Measurements from ENCODE around the gene IL24. TPM values are rescaled to one million over a fixed set of nuclear protein-coding genes. Genes with fewer than 3 reads are reported as not detected.

Gene IL24
- total RNA-seq, 1 donor from 2014 or later: 3.1 TPM

GRCh38 chr1:206898915-206899431 is 1.7 kb downstream of the IL24 start:
- no peak for DNase-seq (ENCODE audit: low spot score)
- H3K9me3 Mint-ChIP-seq: no peaks in the 10 kb centered on the region
- no peaks in the 10 kb centered on the region for H3K27me3 Mint-ChIP-seq (ENCODE audit: low read depth)
- peaks cover 14% of the 10 kb centered on the region for H3K36me3 Mint-ChIP-seq (ENCODE audit: low read depth)
- H3K4me1 Mint-ChIP-seq (ENCODE audit: low read depth): peaks cover 32% of the 10 kb centered on the region
- no peak overlapping the region for H3K4me3 Mint-ChIP-seq (ENCODE audit: low read depth)
- no peak overlapping the region for H3K27ac Mint-ChIP-seq
- intact Hi-C loops (cut with micrococcal nuclease): no loop called here

GRCh38 chr1:206899717-206900116 is 2.5 kb downstream of the IL24 start:
- DNase-seq (ENCODE audit: low spot score): no peak
- no peaks in the 10 kb centered on the region for H3K27me3 Mint-ChIP-seq (ENCODE audit: low read depth)
- H3K36me3 Mint-ChIP-seq (ENCODE audit: low read depth): peaks cover 21% of the 10 kb centered on the region
- no peaks in the 10 kb centered on the region for H3K9me3 Mint-ChIP-seq
- intact Hi-C loops (cut with micrococcal nuclease): no loop called here
- H3K4me1 Mint-ChIP-seq (ENCODE audit: low read depth): peaks cover 30% of the 10 kb centered on the region
- no peak overlapping the region for H3K4me3 Mint-ChIP-seq (ENCODE audit: low read depth)
- no peak overlapping the region for H3K27ac Mint-ChIP-seq

- no peaks in the 10 kb centered on the region for H3K9me3 Mint-ChIP-seq
Observed at GRCh38 chr1:206900149-206900548, 2.9 kb downstream of the IL24 start.

GRCh38 chr1:206901944-206902343 is 4.7 kb downstream of the IL24 start:
- DNase-seq (ENCODE audit: low spot score): no peak
- intact Hi-C loops (cut with micrococcal nuclease): no loop called here
- Mint-ChIP-seq H3K4me3 (ENCODE audit: low read depth) (no peak overlapping the region), H3K9me3 (no peaks in the 10 kb centered on the region), H3K27ac (no peak overlapping the region), H3K4me1 (ENCODE audit: low read depth) (peaks cover 39% of the 10 kb centered on the region), H3K27me3 (ENCODE audit: low read depth) (no peaks in the 10 kb centered on the region), H3K36me3 (ENCODE audit: low read depth) (peaks cover 39% of the 10 kb centered on the region)

More at GRCh38 chr1:206900149-206900548, 2.9 kb downstream of the IL24 start:
- Mint-ChIP-seq H3K27me3 (ENCODE audit: low read depth) (no peaks in the 10 kb centered on the region), H3K4me3 (ENCODE audit: low read depth) (no peak overlapping the region), H3K27ac (no peak overlapping the region), H3K36me3 (ENCODE audit: low read depth) (peaks cover 26% of the 10 kb centered on the region), H3K4me1 (ENCODE audit: low read depth) (peaks cover 34% of the 10 kb centered on the region)
- no peak for DNase-seq (ENCODE audit: low spot score)
- intact Hi-C loops (cut with micrococcal nuclease): no loop called here

- no peaks in the 10 kb centered on the region for H3K27me3 Mint-ChIP-seq (ENCODE audit: low read depth)
- H3K27ac Mint-ChIP-seq: no peak overlapping the region
- peaks cover 31% of the 10 kb centered on the region for H3K4me1 Mint-ChIP-seq (ENCODE audit: low read depth)
- intact Hi-C loops (cut with micrococcal nuclease): no loop called here
- peaks cover 40% of the 10 kb centered on the region for H3K36me3 Mint-ChIP-seq (ENCODE audit: low read depth)
- no peak for DNase-seq (ENCODE audit: low spot score)
- H3K9me3 Mint-ChIP-seq: no peaks in the 10 kb centered on the region
- no peak overlapping the region for H3K4me3 Mint-ChIP-seq (ENCODE audit: low read depth)
Observed at GRCh38 chr1:206902702-206903101, 5.5 kb downstream of the IL24 start.

GRCh38 chr1:206903687-206904086 is 6.4 kb downstream of the IL24 start:
- no peak for DNase-seq (ENCODE audit: low spot score)
- H3K36me3 Mint-ChIP-seq (ENCODE audit: low read depth): peaks cover 48% of the 10 kb centered on the region
- H3K27me3 Mint-ChIP-seq (ENCODE audit: low read depth): peaks cover 7% of the 10 kb centered on the region
- intact Hi-C loops (cut with micrococcal nuclease): no loop called here
- no peaks in the 10 kb centered on the region for H3K9me3 Mint-ChIP-seq
- H3K4me1 Mint-ChIP-seq (ENCODE audit: low read depth): peaks cover 36% of the 10 kb centered on the region
- H3K27ac Mint-ChIP-seq: no peak overlapping the region
- no peak overlapping the region for H3K4me3 Mint-ChIP-seq (ENCODE audit: low read depth)

- H3K27ac Mint-ChIP-seq: peak overlapping the region; percentile 73
- intact Hi-C loops (cut with micrococcal nuclease): no loop called here
Observed at GRCh38 chr1:206904423-206905142, 7.3 kb downstream of the IL24 start.

GRCh38 chr1:206905295-206906164 is 8.3 kb downstream of the IL24 start:
- intact Hi-C loops (cut with micrococcal nuclease): no loop called here
- DNase-seq (ENCODE audit: low spot score): no peak
- peaks cover 54% of the 10 kb centered on the region for H3K36me3 Mint-ChIP-seq (ENCODE audit: low read depth)
- H3K27ac Mint-ChIP-seq: peak overlapping the region; percentile 73
- peak overlapping the region; percentile 7 for H3K4me3 Mint-ChIP-seq (ENCODE audit: low read depth)
- peaks cover 37% of the 10 kb centered on the region for H3K4me1 Mint-ChIP-seq (ENCODE audit: low read depth)
- no peaks in the 10 kb centered on the region for H3K9me3 Mint-ChIP-seq
- peaks cover 10% of the 10 kb centered on the region for H3K27me3 Mint-ChIP-seq (ENCODE audit: low read depth)

More at GRCh38 chr1:206904423-206905142, 7.3 kb downstream of the IL24 start:
- Mint-ChIP-seq H3K9me3 (no peaks in the 10 kb centered on the region), H3K4me1 (ENCODE audit: low read depth) (peaks cover 37% of the 10 kb centered on the region), H3K4me3 (ENCODE audit: low read depth) (no peak overlapping the region), H3K36me3 (ENCODE audit: low read depth) (peaks cover 52% of the 10 kb centered on the region), H3K27me3 (ENCODE audit: low read depth) (peaks cover 10% of the 10 kb centered on the region)
- no peak for DNase-seq (ENCODE audit: low spot score)

- no peaks in the 10 kb centered on the region for H3K9me3 Mint-ChIP-seq
- no peak for DNase-seq (ENCODE audit: low spot score)
- no peak overlapping the region for H3K27ac Mint-ChIP-seq
- H3K27me3 Mint-ChIP-seq (ENCODE audit: low read depth): peaks cover 11% of the 10 kb centered on the region
- intact Hi-C loops (cut with micrococcal nuclease): no loop called here
- peaks cover 71% of the 10 kb centered on the region for H3K36me3 Mint-ChIP-seq (ENCODE audit: low read depth)
- peaks cover 41% of the 10 kb centered on the region for H3K4me1 Mint-ChIP-seq (ENCODE audit: low read depth)
- H3K4me3 Mint-ChIP-seq (ENCODE audit: low read depth): no peak overlapping the region
Observed at GRCh38 chr1:206907304-206907991, 10.2 kb downstream of the IL24 start.

- intact Hi-C loops (cut with micrococcal nuclease): no loop called here
- no peak overlapping the region for H3K27ac Mint-ChIP-seq
Observed at GRCh38 chr1:206908038-206908437, 10.8 kb downstream of the IL24 start.

GRCh38 chr1:206909161-206909882 is 12.1 kb downstream of the IL24 start:
- Mint-ChIP-seq H3K27ac (no peak overlapping the region), H3K36me3 (ENCODE audit: low read depth) (peaks cover 58% of the 10 kb centered on the region), H3K27me3 (ENCODE audit: low read depth) (peaks cover 11% of the 10 kb centered on the region), H3K9me3 (no peaks in the 10 kb centered on the region), H3K4me3 (ENCODE audit: low read depth) (peak overlapping the region; percentile 34), H3K4me1 (ENCODE audit: low read depth) (peaks cover 43% of the 10 kb centered on the region)
- no peak for DNase-seq (ENCODE audit: low spot score)
- intact Hi-C loops (cut with micrococcal nuclease): no loop called here

More at GRCh38 chr1:206908038-206908437, 10.8 kb downstream of the IL24 start:
- Mint-ChIP-seq H3K4me1 (ENCODE audit: low read depth) (peaks cover 43% of the 10 kb centered on the region), H3K9me3 (no peaks in the 10 kb centered on the region), H3K36me3 (ENCODE audit: low read depth) (peaks cover 70% of the 10 kb centered on the region), H3K4me3 (ENCODE audit: low read depth) (peak overlapping the region; percentile 15), H3K27me3 (ENCODE audit: low read depth) (peaks cover 11% of the 10 kb centered on the region)
- no peak for DNase-seq (ENCODE audit: low spot score)

- peaks cover 57% of the 10 kb centered on the region for H3K36me3 Mint-ChIP-seq (ENCODE audit: low read depth)
- H3K27me3 Mint-ChIP-seq (ENCODE audit: low read depth): peaks cover 11% of the 10 kb centered on the region
- no peak overlapping the region for H3K4me3 Mint-ChIP-seq (ENCODE audit: low read depth)
- H3K4me1 Mint-ChIP-seq (ENCODE audit: low read depth): peaks cover 40% of the 10 kb centered on the region
- intact Hi-C loops (cut with micrococcal nuclease): loop anchor here (2.0 to 5.0 kb wide), 2 partner anchors 13 to 248 kb away; partner anchors contain the start of gene IL24
- DNase-seq (ENCODE audit: low spot score): no peak
- no peak overlapping the region for H3K27ac Mint-ChIP-seq
- H3K9me3 Mint-ChIP-seq: no peaks in the 10 kb centered on the region
Observed at GRCh38 chr1:206909883-206910318, 12.7 kb downstream of the IL24 start.
